ENCODE data around the gene NAT9. TPM values are rescaled to one million over a fixed set of nuclear protein-coding genes. Genes with fewer than 3 reads are reported as not detected.

NAT9 gene
- total and polyA plus RNA-seq, 2 of the 4 experiments (the other 2 are of a cell fraction): 48.9 to 62.0 TPM

- ATAC-seq (ENCODE audit: low read depth) (no peak; the same call in 1 of the 2 replicates), DNase-seq (no peak)
- peaks cover 39% of the 10 kb centered on the region for H3K36me3 ChIP-seq (ENCODE audit: control insufficient read depth, insufficient read depth, low read length)
- H3K4me1 ChIP-seq (ENCODE audit: control insufficient read depth, insufficient read depth, low read length): peaks cover 10% of the 10 kb centered on the region
- peak overlapping the region; percentile 73 for H3K4me3 ChIP-seq (ENCODE audit: insufficient read depth, low read depth, low read length)
- intact Hi-C loops (cut with micrococcal nuclease) (loop anchor here (1.0 kb wide), 1 partner anchor 31 kb away; no protein-coding TSS in a partner anchor), in situ Hi-C loops (cut with MboI; ENCODE audit: low sequenced_read_pairs) (no loop called here), dilution Hi-C loops (cut with HindIII; ENCODE audit: low sequenced_read_pairs, unreplicated experiment) (no loop called here)
- TF ChIP-seq MAZ (IDR thresholded peaks at IDR 0.05; ENCODE audit: borderline replicate concordance, low read depth, low read length) (no peak), RCOR1 (IDR thresholded peaks at IDR 0.05; ENCODE audit: insufficient replicate concordance, low read length) (no peak), MAFK (IDR thresholded peaks at IDR 0.05; ENCODE audit: low read depth, low read length) (no peak), SMC3 (IDR thresholded peaks at IDR 0.05; ENCODE audit: low read depth, low read length) (no peak), BHLHE40 (IDR thresholded peaks at IDR 0.05; ENCODE audit: low read depth, low read length) (no peak), FOS (IDR thresholded peaks at IDR 0.05; ENCODE audit: low read depth, low read length) (no peak), CTCF (conservative IDR thresholded peaks at IDR 0.05; ENCODE audit: low read depth, low read length) (no peak), MXI1 (IDR thresholded peaks at IDR 0.05; ENCODE audit: borderline replicate concordance, low read depth, low read length) (no peak), RFX5 (IDR thresholded peaks at IDR 0.05; ENCODE audit: low read depth, low read length) (no peak), POLR2A (IDR thresholded peaks at IDR 0.05; ENCODE audit: low read depth, low read length) (no peak), ELK1 (IDR thresholded peaks at IDR 0.05; ENCODE audit: borderline replicate concordance, low read depth, low read length) (no peak)
- H3K79me1 ChIP-seq (ENCODE audit: low read depth in 1 of 2, low read length in 2 of 2): peaks cover 34 to 64% of the 10 kb centered on the region in 2 experiments
- ChIA-PET CTCF (interaction anchor here (1.4 kb wide), 1 partner anchor 118 kb away, joined by 3 read pairs; no protein-coding TSS in a partner anchor), POLR2A (ENCODE audit: unreplicated experiment) (no interaction called here)
- no peak overlapping the region; the same call in 2 of the 3 replicates for H2BK15ac ChIP-seq (ENCODE audit: low read depth, low read length)
- H2AK9ac ChIP-seq (replicated peaks; ENCODE audit: low read depth, low read length, poor library complexity): peak overlapping the region; percentile 94
- H3K56ac ChIP-seq (ENCODE audit: extremely low read depth, insufficient read depth, low read length): peak overlapping the region; percentile 72
- peak overlapping the region; percentile 97 for H3K4ac ChIP-seq (ENCODE audit: low read depth, low read length)
- peaks cover 16% of the 10 kb centered on the region for H4K20me1 ChIP-seq (ENCODE audit: insufficient read depth, low read length)
- H2BK5ac ChIP-seq (ENCODE audit: low read depth, low read length, poor library complexity, severe bottlenecking): peak overlapping the region; percentile 81
- H3K27ac ChIP-seq (ENCODE audit: insufficient read depth, low read length): peak overlapping the region; percentile 85
- H3K9me1 ChIP-seq (ENCODE audit: insufficient read depth, low read length): no peaks in the 10 kb centered on the region
- BruUV-seq (replicated peaks): no TSS peak
- H3K9ac ChIP-seq (ENCODE audit: low read depth, low read length): peak overlapping the region; percentile 86
- H3K14ac ChIP-seq (replicated peaks; ENCODE audit: low read depth, low read length): peak overlapping the region; percentile 99
- no peak overlapping the region; the same call in 1 of the 2 replicates for H3K18ac ChIP-seq (ENCODE audit: low read depth, low read length)
- 40% methylated on average over 1 of the region's 12 CpGs; no CpG with 5 or more reads in 1 of the 2 experiments for WGBS, 2 experiments (ENCODE audit: extremely low coverage in 2 of 2, insufficient read length in 1 of 2)
- H3K4me2 ChIP-seq (ENCODE audit: low read depth, low read length): peak overlapping the region; percentile 100
- peak overlapping the region; percentile 62 for H4K5ac ChIP-seq (ENCODE audit: low read depth, low read length)
- H3K9me3 ChIP-seq (ENCODE audit: control insufficient read depth, insufficient read depth, low read length): no peaks in the 10 kb centered on the region
- peak overlapping the region; percentile 44; the same call in 1 of the 2 replicates for H2BK120ac ChIP-seq (ENCODE audit: low read depth, low read length)
- peak overlapping the region; percentile 91 for H3K23ac ChIP-seq (ENCODE audit: low read depth, low read length)
- H3K27me3 ChIP-seq (ENCODE audit: control insufficient read depth, insufficient read depth, low read length): no peaks in the 10 kb centered on the region
- peak overlapping the region; percentile 92 for H2AK5ac ChIP-seq (ENCODE audit: low read depth, low read length)
- H4K8ac ChIP-seq (ENCODE audit: low read depth in 2 of 2, low read length in 2 of 2): peak overlapping the region; percentile 65 to 98; a peak in 3 of 4 replicates
- peak overlapping the region; percentile 96 for H2AFZ ChIP-seq (replicated peaks; ENCODE audit: low read length, poor library complexity)
- no peak overlapping the region for H2BK20ac ChIP-seq (ENCODE audit: low read depth, low read length)
- peak overlapping the region; percentile 87 for H4K91ac ChIP-seq (ENCODE audit: insufficient read depth, low read depth, low read length)
Measured at GRCh38 chr17:74775409-74776043, 619 bp downstream of the NAT9 start.

All from IMR-90 (cell line).